ENCODE results near the gene HEXA.

HEXA gene

GRCh38 chr15:72375501-72375845, 341 bp downstream of the HEXA start:
- DNase-seq, result peak in 11 of 51 donors; percentile 52 to 77 (median 64)

- no peak for DNase-seq
Observed at GRCh38 chr15:72372361-72372760, 3.5 kb downstream of the HEXA start.

GRCh38 chr15:72369964-72370363, 5.8 kb downstream of the HEXA start:
- DNase-seq, result no peak

GRCh38 chr15:72368899-72369298, 6.9 kb downstream of the HEXA start:
- DNase-seq, result peak in 3 of 51 donors; percentile 2 to 5 (median 3)

GRCh38 chr15:72368325-72368724, 7.5 kb downstream of the HEXA start:
- DNase-seq, result no peak

GRCh38 chr15:72365844-72366243, 10.0 kb downstream of the HEXA start:
- DNase-seq, result peak in 1 of 51 donors; percentile 3

- DNase-seq, result no peak
Observed at GRCh38 chr15:72361176-72361575, 14.6 kb downstream of the HEXA start.

- peak in 3 of 51 donors; percentile 5 to 68 (median 5) for DNase-seq
Observed at GRCh38 chr15:72358650-72359171, 17.1 kb downstream of the HEXA start.

GRCh38 chr15:72358121-72358520, 17.7 kb downstream of the HEXA start:
- no peak for DNase-seq

GRCh38 chr15:72354496-72354895, 21.3 kb downstream of the HEXA start:
- no peak for DNase-seq

GRCh38 chr15:72353266-72353665, 22.5 kb downstream of the HEXA start:
- DNase-seq, result no peak

GRCh38 chr15:72345806-72346205, 30.0 kb downstream of the HEXA start:
- no peak for DNase-seq

GRCh38 chr15:72345280-72345679, 30.5 kb downstream of the HEXA start:
- DNase-seq, result no peak

GRCh38 chr15:72344602-72345001, 31.2 kb downstream of the HEXA start:
- DNase-seq, result no peak

GRCh38 chr15:72342385-72342784, 33.4 kb downstream of the HEXA start:
- peak in 4 of 51 donors; percentile 2 to 7 (median 6) for DNase-seq

GRCh38 chr15:72341361-72341760, 34.5 kb downstream of the HEXA start:
- DNase-seq, result no peak

GRCh38 chr15:72340366-72340765, 35.4 kb downstream of the HEXA start:
- no peak for DNase-seq

- peak in 1 of 51 donors; percentile 51 for DNase-seq
Observed at GRCh38 chr15:72339777-72340177, 36.0 kb downstream of the HEXA start.

- DNase-seq, result no peak
Observed at GRCh38 chr15:72338617-72339321, 37.0 kb downstream of the HEXA start.

GRCh38 chr15:72338148-72338547, 37.7 kb downstream of the HEXA start:
- no peak for DNase-seq

GRCh38 chr15:72334842-72335241, 41.0 kb downstream of the HEXA start:
- no peak for DNase-seq

- DNase-seq, result no peak
Observed at GRCh38 chr15:72331021-72331420, 44.8 kb downstream of the HEXA start.

- no peak for DNase-seq
Observed at GRCh38 chr15:72323752-72324151, 52.1 kb downstream of the HEXA start.

All from hypothalamus (tissue), 51 donors.